Right lobe of liver (tissue), 6 donors: Measurements from ENCODE around the gene RNF212. TPM values are rescaled to one million over a fixed set of nuclear protein-coding genes. Genes with fewer than 3 reads are reported as not detected.

Experiments
- ATAC-seq, 4 donors: fragments of 200-7000 bp; cut with Tn5 transposase; one replicate each; pipeline ENCODE4 v1.9.1; 2020; ENCODE audit warnings: mild to moderate bottlenecking in 4 of 4, moderate library complexity in 4 of 4
- DNase-seq, 3 donors: peaks; one replicate each; pipeline ENCODE4 v3.0.0-alpha.2; 2020
- H3K27ac ChIP-seq, 3 donors: fragments of 200-600 bp; one replicate each; pipeline ENCODE4 v1.8.0; 2022
- H3K27me3 ChIP-seq, 2 donors: fragments of 200-600 bp; one replicate each; pipeline ENCODE4 v1.8.0; 2022
- H3K36me3 ChIP-seq, 4 donors: fragments of 200-600 bp; sonication (generic) in 1 of 4; one replicate each; pipeline versions ENCODE4 v1.5.1 to v1.8.0; 2017 to 2022; ENCODE audit warnings: control low read depth in 1 of 4
- H3K4me1 ChIP-seq, 4 donors: fragments of 200-600 bp; sonication (generic) in 1 of 4; one replicate each; pipeline versions ENCODE4 v1.5.1 to v1.8.0; 2017 to 2022; ENCODE audit warnings: control low read depth in 1 of 4
- H3K4me3 ChIP-seq, 3 donors: fragments of 200-600 bp; one replicate each; pipeline ENCODE4 v1.8.0; 2022
- H3K9me3 ChIP-seq, 4 donors: fragments of 200-600 bp; sonication (generic) in 1 of 4; one replicate each; pipeline versions ENCODE4 v1.5.1 to v1.8.0; 2017 to 2022; ENCODE audit warnings: control low read depth in 1 of 4
- POLR2A ChIP-seq: fragments of 450-650 bp; IDR thresholded peaks from one replicate; pipeline ENCODE4 v1.6.1; 2017; ENCODE audit warnings: antibody characterized with exemption, mild to moderate bottlenecking
- WGBS: methylation state at CpG from one replicate; pipeline ENCODE4 v1.1.6; 2018; ENCODE audit warnings: low coverage, low lambda C conversion rate; ENCODE audit not compliant: insufficient coverage; ENCODE audit errors: missing lambda C conversion rate; 5-methylcytosine and 5-hydroxymethylcytosine counted together
- intact Hi-C, 2 donors: fragments of 100-400 bp; cut with DNase I; formaldehyde crosslinking; loops; one replicate each; pipeline versions ENCODE4 v1.11.2 to v1.14.1; 2022
- total RNA-seq, 6 experiments: library from RNA; depleted of rRNA in 2 of 6; stranded (reverse); fragments of >200 nt in 2 of 6; fragmentation: NEBNext Ultra II Directional in 3 of 6; extraction: Animal tissue kit (Norgen Biotek cat#: 25700) in 3 of 6; gene quantifications; one replicate each; pipeline versions ENCODE4 v1.1.0 to v1.2.4, GENCODE V29; 2016 to 2023
- TF ChIP-seq, protein P1 (sequence below), 4 donors: fragments of 200-600 bp in 3 of 4; fragments of 450-650 bp in 1 of 4; IDR thresholded peaks; one replicate each; pipeline versions ENCODE4 v1.5.1 to v1.8.0; 2016 to 2022; ENCODE audit warnings: antibody characterized with exemption in 4 of 4, mild to moderate bottlenecking in 2 of 4
- donor health status: DM: no; HTN: yes; CAD: no.
- donor health status: DM: no; HTN: no; CAD: no.
- donor health status: DM: no; HTN: no; CAD: no.
- donor health status: DM: no; HTN: yes; CAD: no.
- donor health status: DM: no; HTN: yes; CAD: no.

RNF212 gene
- total RNA-seq, 6 experiments from 2014 or later = 0.29 to 1.2 (median 0.50) TPM; not detected in 2

DNA sequence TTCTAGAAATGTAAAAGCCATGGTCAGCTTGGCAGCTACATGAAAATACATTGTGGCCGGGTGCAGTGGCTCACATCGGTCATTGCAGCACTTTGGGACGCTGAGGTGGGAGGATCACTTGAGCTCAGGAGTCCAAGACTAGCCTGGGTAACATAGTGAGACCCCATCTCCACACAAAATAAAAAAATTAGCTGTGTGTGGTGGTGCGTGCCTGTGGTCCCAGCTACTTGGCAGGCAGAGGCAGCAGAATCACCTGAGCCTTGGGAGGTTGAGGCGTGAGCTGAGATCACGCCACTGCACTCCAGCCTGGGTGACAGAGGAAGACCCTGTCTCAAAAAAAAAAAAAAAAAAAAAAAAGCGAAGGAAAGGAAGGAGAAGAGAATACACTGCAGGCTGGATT lies 29.0 kb downstream of the RNF212 start:
- DNase-seq (no peak), ATAC-seq (no peak)
- no peak for TF ChIP-seq POLR2A

DNA sequence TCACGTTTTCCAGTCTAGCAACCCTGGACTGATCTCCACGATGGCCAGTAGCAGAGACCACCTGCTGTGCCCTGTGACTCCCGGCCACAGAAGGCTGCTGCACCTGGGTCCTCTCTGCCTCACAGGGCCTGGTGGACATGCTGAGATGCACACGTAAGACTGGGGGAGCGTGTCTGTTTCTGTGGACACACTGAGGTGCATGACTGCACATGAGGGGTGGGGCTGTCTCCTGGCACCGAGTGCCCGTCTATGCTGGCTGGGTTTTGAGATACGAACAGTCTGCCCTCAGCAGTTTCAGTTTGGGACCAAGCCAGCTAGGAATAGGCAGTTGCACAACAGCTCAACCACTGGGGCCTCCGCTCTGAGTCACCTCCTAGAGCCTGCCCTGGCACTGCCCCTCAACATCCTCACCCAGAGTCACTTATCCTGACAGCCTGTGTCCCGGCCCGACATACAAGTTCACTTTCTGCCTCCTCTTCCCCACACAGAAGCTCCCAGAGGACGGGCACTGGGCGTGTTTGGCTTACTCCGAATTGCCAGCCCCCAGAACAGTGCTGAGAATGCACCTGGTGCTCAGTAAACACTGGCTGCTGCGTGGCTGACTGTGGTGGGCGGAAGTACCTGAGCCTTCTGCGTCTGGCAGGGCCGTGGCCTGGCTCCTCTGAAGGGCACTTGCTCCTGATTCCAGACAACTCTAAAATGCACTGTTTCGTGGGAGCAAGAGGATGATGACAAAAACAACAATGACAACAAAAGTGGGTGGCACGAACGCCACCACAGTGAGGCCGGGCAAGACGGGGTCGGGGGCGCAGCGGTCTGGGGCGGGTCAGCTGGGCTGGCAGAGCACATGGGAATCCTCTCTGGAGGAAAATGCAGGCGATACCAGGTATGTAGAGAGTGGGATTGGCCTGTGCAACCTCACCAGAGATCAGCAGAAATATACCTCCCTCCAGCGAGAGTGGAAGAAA lies 30.9 kb downstream of the RNF212 start:
- H3K27ac ChIP-seq = no peak overlapping the region
- intact Hi-C loops = no loop called here
- no peak overlapping the region for H3K4me3 ChIP-seq
- no peaks in the 10 kb centered on the region for H3K27me3 ChIP-seq
- DNase-seq = peak in 2 of 3 donors; percentile 57 to 58
- peak; percentile 66 to 96 (median 86) for ATAC-seq
- TF ChIP-seq, protein P1, sequence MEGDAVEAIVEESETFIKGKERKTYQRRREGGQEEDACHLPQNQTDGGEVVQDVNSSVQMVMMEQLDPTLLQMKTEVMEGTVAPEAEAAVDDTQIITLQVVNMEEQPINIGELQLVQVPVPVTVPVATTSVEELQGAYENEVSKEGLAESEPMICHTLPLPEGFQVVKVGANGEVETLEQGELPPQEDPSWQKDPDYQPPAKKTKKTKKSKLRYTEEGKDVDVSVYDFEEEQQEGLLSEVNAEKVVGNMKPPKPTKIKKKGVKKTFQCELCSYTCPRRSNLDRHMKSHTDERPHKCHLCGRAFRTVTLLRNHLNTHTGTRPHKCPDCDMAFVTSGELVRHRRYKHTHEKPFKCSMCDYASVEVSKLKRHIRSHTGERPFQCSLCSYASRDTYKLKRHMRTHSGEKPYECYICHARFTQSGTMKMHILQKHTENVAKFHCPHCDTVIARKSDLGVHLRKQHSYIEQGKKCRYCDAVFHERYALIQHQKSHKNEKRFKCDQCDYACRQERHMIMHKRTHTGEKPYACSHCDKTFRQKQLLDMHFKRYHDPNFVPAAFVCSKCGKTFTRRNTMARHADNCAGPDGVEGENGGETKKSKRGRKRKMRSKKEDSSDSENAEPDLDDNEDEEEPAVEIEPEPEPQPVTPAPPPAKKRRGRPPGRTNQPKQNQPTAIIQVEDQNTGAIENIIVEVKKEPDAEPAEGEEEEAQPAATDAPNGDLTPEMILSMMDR (IDR thresholded peaks at IDR 0.05) = no peak
- no peak for TF ChIP-seq POLR2A
- no peaks in the 10 kb centered on the region for H3K4me1 ChIP-seq
- no peaks in the 10 kb centered on the region for H3K36me3 ChIP-seq
- 64% methylated on average over 21 of the region's 29 CpGs for WGBS
- no peaks in the 10 kb centered on the region for H3K9me3 ChIP-seq

More for the DNA sequence above, 29.0 kb downstream of the RNF212 start:
- WGBS = 76% methylated on average over 6 of the region's 7 CpGs
- Histone ChIP-seq H3K4me3 (no peak overlapping the region), H3K4me1 (no peaks in the 10 kb centered on the region), H3K9me3 (no peaks in the 10 kb centered on the region), H3K36me3 (no peaks in the 10 kb centered on the region), H3K27ac (no peak overlapping the region), H3K27me3 (no peaks in the 10 kb centered on the region)
- intact Hi-C loops = no loop called here

DNA sequence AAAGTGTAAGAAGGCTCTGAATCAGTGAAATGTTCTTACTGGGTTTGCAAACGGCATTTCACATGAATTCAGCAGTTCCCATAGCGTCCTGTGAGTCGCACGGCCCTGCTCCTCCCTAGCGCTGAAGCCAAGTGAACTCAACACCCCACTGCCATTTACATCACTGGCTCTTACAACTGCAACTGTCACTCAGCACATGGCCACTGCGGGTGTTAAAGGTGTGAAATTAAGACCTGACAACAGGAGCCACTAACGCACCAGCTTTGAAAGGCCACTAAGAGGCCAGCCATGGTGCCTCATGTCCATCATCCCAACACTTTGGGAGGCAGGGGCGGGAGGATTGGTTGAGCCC lies 31.7 kb downstream of the RNF212 start:
- intact Hi-C loops = no loop called here
- H3K36me3 ChIP-seq = no peaks in the 10 kb centered on the region
- TF ChIP-seq, protein P1 (IDR thresholded peaks at IDR 0.05) = no peak
- TF ChIP-seq POLR2A = no peak
- H3K4me3 ChIP-seq = no peak overlapping the region
- DNase-seq (peak in 1 of 3 donors; percentile 19), ATAC-seq (no peak)
- 75% methylated on average over 8 of the region's 8 CpGs for WGBS
- H3K27ac ChIP-seq = no peak overlapping the region
- no peaks in the 10 kb centered on the region for H3K27me3 ChIP-seq
- no peaks in the 10 kb centered on the region for H3K9me3 ChIP-seq
- no peaks in the 10 kb centered on the region for H3K4me1 ChIP-seq

DNA sequence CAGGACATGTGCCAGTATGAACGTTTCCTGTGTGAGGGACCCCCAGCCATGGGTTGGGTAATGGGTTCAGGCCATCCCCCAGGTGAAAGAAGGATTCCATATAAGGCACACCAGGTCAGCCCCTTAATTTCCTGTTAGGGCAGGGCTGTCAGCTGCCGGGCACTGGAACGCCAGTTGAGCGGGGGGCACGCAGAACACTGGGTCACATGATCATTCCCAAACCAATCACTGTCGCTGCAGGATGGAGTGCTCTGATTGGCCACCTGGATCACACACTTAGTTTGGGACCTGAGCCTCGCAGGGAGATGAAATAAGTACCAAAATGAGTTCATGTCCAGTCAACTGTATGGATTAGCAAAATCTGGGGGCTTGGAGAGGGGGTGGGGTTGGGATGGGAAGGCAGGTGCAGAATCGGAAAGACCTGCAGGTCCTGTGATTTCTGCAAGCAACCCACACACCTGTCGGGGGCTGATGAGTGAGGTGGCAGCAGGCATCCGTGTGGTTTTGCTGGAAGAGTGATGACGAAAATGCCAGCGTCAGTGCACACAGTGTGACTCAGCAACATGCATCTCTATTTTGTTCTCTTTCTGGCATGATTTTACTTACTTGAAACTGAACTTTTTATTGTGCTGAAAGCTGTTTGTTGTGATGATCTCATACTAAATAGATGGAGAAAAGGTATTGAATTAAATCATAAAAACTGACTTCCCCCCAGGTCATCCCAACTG lies 32.2 kb downstream of the RNF212 start:
- intact Hi-C loops = no loop called here
- H3K27me3 ChIP-seq = no peaks in the 10 kb centered on the region
- H3K4me1 ChIP-seq = no peaks in the 10 kb centered on the region
- H3K36me3 ChIP-seq = no peaks in the 10 kb centered on the region
- peak in 1 of 3 donors; percentile 24 for DNase-seq
- TF ChIP-seq, protein P1 (IDR thresholded peaks at IDR 0.05) = no peak
- TF ChIP-seq POLR2A = no peak
- H3K27ac ChIP-seq = no peak overlapping the region
- H3K4me3 ChIP-seq = no peak overlapping the region
- no peaks in the 10 kb centered on the region for H3K9me3 ChIP-seq
- 38% methylated on average over 8 of the region's 12 CpGs for WGBS
- ATAC-seq = no peak

DNA sequence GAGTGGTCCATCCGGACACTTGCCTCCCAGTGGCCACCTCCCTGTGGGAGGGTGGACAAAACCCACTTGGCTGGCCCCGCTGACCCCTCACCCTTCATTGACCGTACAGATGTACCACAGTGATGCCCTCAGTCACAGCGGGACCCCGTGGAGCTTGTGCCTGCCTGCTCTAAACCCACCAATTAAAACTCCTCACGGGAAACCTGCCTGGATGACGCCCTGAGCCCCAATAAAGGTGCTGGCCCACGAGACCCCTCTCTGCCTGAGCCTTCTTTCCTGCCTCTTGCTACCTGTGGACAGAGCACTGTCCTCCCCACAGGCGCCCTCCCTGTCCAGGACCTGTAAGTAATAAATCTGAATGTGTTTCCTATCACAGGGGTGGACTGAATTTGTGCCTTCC lies 32.9 kb downstream of the RNF212 start:
- DNase-seq (peak in 1 of 3 donors; percentile 16), ATAC-seq (no peak)
- Histone ChIP-seq H3K9me3 (no peaks in the 10 kb centered on the region), H3K27me3 (no peaks in the 10 kb centered on the region), H3K27ac (no peak overlapping the region), H3K36me3 (no peaks in the 10 kb centered on the region), H3K4me3 (no peak overlapping the region), H3K4me1 (no peaks in the 10 kb centered on the region)
- 60% methylated on average over 2 of the region's 9 CpGs for WGBS
- intact Hi-C loops = no loop called here
- no peak for TF ChIP-seq POLR2A
- TF ChIP-seq, protein P1 (IDR thresholded peaks at IDR 0.05) = no peak
